Fibroblast of skin of back (primary cell): ENCODE measurements around the gene EPOP.

ENCODE experiments used
- DNase-seq: peaks from one replicate; pipeline ENCODE4 v3.0.0-alpha.2; 2013

EPOP gene

GRCh38 chr17:38705803-38706504 lies 31.2 kb upstream of the EPOP start:
- peak; percentile 68 for DNase-seq

DNA sequence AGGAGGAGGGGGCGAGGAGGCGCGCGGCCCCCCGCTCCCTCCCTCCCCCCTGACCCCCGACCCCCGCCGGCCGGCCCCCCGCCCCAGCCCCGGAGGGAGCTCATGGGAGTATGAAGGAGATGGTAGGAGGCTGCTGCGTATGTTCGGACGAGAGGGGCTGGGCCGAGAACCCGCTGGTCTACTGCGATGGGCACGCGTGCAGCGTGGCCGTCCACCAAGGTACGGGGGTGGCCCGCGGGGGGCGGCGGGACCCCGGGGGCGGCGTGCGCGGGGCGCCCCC lies 30.7 kb upstream of the EPOP start:
- no peak for DNase-seq

- DNase-seq: peak; percentile 82
These were observed 30.1 kb upstream of the EPOP start, which contains the start of gene MLLT6 for GRCh38 chr17:38704606-38705522. Gene MLLT6 (plus strand): TSS chr17:38705273. CDS start chr17:38705633, 360 bp downstream.

GRCh38 chr17:38703742-38704605 lies 29.2 kb upstream of the EPOP start:
- DNase-seq: no peak

DNA sequence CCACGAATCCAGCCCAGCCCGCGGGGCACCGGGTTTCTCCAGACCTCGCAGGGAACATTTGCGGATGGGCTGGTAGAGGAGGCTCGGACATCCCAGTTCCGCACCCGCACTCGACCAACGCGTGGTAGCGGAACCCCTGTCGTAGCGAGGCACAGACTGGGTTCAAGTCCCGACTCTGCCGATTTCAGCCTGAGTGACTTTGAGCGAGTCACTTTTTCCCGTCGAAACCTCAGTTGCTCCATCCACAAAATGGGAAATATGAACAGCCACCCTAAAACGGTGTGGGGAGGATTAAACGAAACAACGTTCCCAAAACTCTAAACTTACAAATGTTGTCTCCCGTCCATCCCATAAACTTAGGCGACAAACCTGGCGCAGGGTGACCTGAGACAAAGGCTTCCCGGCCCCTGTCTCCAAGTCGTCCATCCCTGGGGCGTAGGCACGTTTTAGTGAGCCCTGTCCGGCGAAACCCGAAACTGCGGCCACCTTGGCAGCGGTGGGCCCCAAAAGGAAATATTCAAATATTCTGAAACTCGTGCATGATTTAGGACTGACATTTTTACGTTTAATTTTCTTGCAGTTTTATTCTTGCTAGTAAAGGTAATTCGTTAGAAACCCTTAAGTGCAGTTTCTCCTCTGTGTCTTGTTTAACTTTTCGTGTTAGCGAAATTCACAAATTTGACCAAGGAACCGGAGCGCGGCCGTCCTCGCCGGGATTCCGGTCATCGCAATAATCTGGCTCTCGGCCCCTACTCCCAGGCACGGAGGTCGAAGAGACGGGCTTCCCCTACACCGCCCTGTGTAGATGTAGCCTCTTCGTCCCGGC lies 28.4 kb upstream of the EPOP start:
- no peak for DNase-seq

DNA sequence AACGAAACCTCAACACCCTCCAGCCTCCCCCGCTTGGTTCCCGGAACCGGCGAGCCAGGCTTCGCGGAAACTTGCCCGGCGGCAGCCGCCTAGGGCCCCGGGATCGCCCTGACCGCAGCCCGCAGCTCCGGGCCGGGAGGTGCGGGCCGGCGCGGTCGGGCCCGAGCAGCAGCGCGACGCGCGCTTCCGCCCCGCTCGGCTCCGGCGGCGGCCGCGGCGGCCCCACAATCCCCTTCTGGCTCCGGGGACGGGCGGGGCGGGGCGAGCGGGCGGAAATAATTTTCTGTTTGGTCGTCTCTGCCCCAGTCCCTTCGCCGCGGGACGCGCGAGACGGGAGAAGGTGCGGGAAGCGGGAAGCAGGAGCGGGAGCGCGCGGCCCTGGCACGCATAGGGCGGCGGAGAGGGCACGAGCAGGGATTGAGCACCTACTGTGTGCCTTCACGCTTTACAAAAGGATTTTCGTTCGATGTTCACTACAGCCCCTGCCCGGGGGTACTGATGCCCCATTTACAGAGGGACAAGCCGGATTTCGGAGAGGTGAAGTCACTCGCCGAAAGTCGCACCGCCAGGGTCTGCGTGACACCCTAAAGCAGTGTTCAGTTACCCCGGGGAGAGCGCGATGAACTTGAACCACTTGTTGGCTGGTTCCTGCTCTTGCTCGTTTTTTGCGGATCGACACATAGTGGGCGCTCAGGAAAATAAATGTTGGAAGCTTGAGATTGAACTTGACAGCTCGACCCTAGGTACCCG lies 27.6 kb upstream of the EPOP start:
- peak; percentile 90 for DNase-seq

- no peak for DNase-seq
These were observed 26.9 kb upstream of the EPOP start for GRCh38 chr17:38701504-38702165.

DNA sequence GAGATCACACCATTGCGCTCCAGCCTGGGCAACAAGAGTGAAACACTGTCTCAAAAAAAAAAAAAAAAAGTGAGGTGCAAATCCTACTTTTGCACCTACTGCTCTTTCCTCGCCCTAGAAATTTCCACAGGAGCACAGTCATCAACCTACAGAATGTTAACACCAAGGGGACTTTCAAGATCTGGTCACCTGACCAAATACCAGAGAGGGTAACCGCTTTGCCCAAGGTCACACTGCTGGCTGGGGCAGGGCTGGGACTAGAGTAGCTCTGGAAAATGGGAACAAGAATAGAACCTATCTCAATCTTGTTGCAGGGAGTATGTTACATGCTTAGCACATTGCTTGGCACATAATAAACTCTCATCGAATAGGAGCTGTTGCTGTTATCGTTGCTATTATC lies 24.0 kb upstream of the EPOP start:
- no peak for DNase-seq

- no peak for DNase-seq
These were observed 22.5 kb upstream of the EPOP start for GRCh38 chr17:38697061-38697820.

GRCh38 chr17:38693700-38694329 lies 19.1 kb upstream of the EPOP start:
- DNase-seq: no peak

DNA sequence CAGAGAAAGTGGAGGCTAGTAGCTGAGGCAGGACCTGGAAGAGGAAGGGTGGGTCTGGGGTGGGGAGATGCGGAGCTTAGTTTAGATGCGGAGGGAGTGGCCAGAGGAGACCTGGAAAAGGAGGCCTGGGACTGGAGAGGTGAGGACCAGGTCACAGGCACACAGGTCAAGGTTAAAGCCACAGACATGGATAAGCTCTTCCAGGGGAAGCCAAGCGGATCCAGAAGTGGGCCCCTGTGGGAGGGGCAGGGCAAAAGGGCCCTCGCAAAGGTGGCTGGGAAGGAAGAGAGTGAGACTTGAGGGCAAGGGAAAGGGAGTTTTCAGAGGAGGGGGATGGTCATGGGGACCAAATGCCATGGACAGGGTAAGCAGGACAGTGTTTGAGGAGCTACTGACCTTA lies 16.4 kb upstream of the EPOP start:
- no peak for DNase-seq

GRCh38 chr17:38690386-38690785 lies 15.6 kb upstream of the EPOP start:
- DNase-seq: no peak

GRCh38 chr17:38687286-38687685 lies 12.5 kb upstream of the EPOP start:
- no peak for DNase-seq

- no peak for DNase-seq
These were observed 10.7 kb upstream of the EPOP start for GRCh38 chr17:38685491-38685890.

- no peak for DNase-seq
These were observed 6.3 kb upstream of the EPOP start for GRCh38 chr17:38681096-38681495.

DNA sequence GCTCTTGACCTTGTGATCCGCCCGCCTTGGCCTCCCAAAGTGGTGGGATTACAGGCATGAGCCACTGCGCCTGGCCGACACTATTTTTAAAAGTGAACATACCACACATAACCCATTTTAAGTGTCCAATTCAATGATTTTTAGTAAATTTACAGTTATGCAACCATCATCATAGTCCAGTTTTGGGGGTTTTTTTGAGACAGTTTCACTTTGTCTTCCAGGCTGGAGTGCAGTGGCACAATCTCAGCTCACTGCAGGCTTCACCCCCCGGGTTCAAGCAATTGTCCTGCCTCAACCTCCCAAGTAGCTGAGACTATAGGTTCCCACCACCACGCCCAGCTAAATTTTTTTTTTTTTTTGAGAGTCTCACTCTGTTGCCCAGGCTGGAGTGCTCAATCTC lies 3.1 kb upstream of the EPOP start:
- DNase-seq: no peak

DNA sequence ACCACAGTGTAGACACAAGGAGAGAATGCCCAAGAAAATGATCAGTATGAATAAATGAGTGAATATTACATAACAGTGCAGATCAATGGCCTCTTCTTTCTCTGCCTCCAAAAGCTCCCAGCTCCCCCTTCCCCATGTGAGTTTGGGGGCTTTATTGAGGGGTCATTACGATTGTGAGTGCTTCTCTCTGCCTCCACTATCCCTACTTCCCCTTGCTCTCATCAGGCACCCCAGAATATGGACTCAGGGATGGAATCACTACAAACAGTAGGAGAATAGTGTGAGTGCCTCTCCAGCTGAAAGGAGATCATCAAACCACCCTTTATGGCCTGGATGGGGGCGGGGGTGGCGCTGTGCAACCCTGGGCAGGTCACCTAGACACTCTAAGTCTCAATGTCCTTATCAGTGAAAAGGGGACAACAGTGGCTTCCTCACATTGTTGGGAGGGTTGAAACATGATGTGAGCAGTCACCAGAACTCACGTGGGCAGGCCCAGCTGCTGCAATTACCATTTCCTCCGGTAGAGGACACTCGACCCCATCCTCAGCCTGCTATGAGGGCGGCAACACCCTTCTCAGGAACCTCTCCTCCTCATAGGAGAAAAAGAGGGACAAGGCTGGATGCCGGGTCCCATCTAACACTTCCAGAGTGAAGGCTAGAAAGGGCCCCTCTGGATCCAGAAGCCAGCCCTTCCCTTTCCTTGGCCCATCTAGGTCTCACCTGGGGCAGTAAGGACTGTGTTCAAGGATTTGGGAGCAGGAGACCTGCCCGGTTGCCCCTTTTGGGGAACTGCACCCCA lies 2.1 kb upstream of the EPOP start:
- DNase-seq: peak; percentile 86

DNA sequence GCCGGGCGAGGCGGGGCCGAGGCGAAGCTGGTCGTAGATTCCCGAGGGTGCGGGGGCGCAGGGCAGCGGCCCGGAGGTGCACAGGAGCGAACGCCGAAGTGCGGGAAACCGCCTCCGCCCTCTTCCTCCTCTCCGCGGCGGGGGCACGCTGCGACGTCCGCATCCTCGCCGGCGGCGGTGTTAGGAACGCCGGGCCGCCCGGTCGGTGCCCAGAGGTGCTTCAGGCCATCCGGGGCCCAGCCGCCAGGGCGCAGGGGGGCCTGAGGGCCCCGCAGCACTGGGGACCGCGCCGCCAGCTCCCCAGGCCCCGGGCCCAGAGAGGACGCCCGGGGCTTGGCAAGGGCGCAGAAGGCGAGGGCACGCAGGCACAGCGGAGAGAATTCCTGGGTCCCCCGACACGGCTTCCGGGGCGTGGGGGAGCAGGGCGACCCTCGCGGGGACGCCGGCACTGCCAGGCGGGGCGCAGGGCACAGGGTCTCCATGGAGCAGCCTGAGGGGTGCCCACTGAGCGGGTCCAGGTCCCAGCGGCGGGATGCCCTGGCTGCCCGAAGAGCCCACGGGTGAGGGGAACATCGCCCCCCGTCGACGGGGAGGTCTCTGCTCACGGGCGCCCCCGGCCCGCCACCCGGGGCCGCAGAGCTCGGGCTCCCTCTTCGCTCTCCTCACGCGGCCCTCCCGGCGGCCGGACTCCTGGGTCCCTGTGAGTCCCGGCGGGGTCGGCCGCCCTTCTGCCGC lies 576 bp downstream of the EPOP start:
- DNase-seq: no peak
